GM21423 (cell line): ENCODE measurements around the gene DNAJC12.
A peak's percentile ranks its signal among the peaks of the same experiment; 100 is the strongest.
"Not testable (repeated sequence)": the region's sequence is repeated elsewhere in the genome, so short reads cannot be mapped to it uniquely, and the experiment has no call there.

Experiments used
- ATAC-seq: cut with Tn5 transposase; IDR thresholded peaks from one replicate; pipeline ENCODE4 v1.9.1; 2021; ENCODE audit warnings: mild to moderate bottlenecking, moderate library complexity; ENCODE audit not compliant: unreplicated experiment

DNAJC12 gene

DNA sequence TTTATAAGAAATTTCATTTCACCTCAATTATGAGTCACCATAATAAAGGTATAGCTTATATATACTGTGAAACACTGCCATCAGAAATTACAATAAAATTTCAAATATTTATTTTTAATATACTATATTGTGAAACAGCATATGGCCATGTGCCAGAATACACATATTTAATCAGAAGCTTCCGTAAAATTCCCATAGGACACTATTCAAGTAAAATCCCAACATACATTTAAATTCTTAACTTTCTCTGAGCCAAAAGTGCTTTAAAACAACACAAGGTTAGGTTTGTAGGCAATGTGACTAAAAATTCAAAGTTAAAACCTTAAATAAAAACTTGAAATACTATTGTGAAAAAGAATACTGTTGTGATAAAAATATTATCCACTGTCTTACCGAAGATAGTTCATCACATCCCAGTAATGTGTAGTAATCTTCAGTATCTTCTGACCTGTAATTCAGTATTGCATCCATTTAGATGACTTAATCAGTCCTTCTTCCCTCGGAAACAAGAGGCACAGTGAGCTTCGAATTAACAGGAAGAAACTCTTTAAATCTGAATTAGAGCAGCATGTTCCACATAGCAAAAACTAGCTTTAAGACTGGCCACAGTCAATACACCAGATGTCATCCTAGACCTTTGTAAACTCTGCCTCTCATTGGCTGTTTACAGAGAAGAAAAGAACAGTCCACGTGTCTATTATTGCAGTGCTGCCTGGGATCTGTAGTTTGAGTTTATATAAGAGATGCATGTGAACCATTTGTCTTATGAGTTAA is at the start of gene DNAJC12:
TSS of gene DNAJC12 (minus strand) at position 648 of the 774 bp plus-strand sequence. CDS start at position 471, 177 bp downstream.
- peak; percentile 85 for ATAC-seq

DNA sequence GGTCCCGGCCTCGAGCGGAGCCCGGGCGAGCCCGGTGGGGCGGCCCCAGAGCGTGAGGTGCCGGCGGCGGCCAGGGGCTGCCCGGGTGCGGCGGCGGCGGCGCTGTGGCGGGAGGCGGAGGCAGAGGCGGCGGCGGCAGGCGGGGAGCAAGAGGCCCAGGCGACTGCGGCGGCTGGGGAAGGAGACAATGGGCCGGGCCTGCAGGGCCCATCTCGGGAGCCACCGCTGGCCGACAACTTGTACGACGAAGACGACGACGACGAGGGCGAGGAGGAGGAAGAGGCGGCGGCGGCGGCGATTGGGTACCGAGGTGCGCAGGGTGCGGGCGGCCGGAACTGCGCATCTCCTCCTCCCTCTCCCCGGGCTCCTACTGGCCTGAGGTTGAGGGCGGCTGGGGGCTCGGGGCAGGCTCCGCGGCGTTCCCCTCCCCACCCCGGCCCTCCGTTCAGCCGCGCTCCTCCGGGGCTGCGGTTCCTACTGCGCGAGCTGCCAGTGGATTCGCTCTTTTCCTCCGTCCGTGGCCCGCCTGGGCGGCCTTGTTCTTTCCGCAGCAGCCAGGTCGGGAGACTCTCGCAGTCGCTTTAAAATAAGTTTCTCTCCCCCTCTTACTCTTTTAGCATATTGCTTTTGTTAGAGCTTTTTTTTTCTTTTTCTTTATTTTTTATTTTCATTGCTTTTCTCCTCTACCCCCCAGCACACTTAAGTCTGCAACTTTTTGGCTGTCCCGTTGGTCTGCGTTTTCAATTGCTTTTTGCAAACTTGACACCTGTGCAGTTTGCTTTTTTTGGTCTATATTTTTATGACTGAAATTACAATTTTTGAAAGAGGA is 47.1 kb upstream of the DNAJC12 start:
- ATAC-seq = peak; percentile 59

DNA sequence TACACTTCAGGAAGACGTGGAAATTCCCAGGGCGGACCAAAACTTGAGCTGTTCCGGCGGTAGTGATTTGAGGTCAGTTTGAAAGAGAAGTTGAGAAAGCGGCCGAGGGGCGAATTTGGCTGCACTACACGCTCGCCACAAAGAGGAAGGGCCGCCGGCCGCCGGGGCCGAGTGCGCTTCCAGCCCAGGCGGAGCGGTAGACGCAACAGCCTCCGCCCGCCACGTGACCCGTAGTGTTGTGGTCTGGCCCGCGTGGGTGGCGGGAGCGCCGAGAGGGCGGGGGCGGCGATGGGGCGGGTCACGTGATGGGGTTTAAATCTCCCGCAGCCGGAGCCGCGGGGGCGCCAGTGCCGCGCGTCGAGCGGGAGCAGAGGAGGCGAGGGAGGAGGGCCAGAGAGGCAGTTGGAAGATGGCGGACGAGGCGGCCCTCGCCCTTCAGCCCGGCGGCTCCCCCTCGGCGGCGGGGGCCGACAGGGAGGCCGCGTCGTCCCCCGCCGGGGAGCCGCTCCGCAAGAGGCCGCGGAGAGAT is 46.4 kb upstream of the DNAJC12 start, which contains the start of gene SIRT1:
TSS of gene SIRT1 (plus strand) at position 344 of the 529 bp plus-strand sequence. CDS start at position 410, 66 bp downstream.
- ATAC-seq = peak; percentile 85

DNA sequence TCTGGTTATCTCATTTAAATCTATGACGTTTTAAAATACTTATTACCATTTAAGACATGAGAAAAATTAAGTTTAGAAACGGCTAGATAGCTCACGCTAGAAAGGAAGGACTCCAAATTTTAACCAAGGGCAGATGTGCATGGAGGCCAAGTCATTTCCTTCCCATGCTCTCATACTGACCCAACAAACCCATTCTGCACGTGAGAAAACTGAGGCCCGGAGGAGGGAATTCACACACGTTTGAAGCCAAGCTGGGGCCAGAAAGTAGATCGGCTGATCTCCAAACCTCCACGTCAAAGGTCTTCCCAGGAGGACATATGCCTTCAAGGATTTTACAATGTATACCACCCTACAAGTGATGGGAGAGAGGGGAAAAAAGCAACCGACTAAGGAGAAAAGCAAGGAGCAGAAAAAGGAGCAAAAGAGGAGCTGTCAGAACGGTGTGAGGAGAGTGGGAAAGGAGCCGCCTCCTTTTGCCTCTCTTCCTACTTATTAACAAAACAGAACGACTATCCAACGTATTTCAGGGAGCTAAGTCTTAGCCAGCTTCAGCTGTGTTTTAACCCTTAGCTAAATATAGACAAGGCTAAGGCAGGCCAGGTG is 45.8 kb upstream of the DNAJC12 start:
- ATAC-seq = no peak

DNA sequence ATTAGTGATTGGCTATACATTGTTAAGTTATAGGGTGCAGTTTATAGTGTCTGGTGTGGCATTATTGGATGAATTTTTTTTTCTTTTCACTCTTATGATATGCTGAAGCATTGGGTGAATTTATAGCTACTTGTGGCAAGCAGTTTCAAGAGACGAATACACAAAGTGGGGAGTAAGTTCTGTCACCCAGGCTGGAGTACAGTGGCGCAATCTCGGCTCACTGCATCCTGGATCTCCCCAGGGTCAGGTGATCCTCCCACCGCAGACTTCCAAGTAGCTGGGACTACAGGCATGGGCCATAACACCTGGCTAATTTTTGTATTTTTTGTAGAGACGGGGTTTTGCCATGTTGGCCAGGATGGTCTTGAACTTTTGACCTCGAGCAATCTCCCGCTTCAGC is 40.1 kb upstream of the DNAJC12 start:
- ATAC-seq = no peak

DNA sequence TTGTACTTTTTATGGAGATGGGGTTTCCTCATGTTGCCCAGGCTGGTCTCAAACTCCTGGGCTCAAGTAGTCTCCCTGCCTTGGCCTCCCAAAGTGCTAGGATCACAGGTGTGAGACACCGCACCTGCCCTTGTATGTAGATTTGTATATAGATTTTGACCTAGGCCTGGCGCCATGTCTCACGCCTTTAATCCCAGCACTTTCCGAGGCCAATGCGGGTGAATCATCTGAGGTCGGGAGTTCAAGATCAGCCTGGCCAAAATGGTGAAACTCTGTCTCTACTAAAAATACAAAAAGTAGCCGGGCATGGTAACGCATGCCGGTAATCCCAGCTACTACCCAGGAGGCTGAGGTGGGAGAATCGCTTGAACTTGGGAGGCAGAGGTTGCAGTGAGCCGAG is 39.4 kb upstream of the DNAJC12 start:
- not testable (repeated sequence) for ATAC-seq

- no peak for ATAC-seq
Measured at GRCh38 chr10:67875340-67876238, 37.6 kb upstream of the DNAJC12 start.

GRCh38 chr10:67869996-67870395 is 32.0 kb upstream of the DNAJC12 start:
- ATAC-seq = no peak

DNA sequence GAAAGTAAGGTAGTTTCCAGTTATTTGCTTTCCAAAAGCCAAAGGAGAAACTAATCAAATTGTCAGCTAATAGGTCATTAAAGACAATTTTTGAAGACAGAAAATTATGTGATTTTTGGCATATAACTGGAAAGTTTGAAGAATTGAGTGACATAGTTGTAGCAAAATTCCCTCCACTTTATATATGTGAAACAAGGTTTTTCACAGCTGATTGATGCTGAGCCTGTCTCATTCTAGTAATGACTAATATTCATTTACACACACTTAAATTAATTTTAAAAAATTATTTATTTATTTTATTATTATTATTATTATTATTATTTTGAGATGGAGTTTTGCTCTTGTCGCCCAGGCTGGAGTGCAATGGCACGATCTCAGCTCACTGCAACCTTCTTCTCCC is 30.1 kb upstream of the DNAJC12 start:
- no peak for ATAC-seq

GRCh38 chr10:67864607-67865371 is 26.8 kb upstream of the DNAJC12 start:
- ATAC-seq = no peak

GRCh38 chr10:67863094-67863493 is 25.1 kb upstream of the DNAJC12 start:
- no peak for ATAC-seq

GRCh38 chr10:67861750-67862432 is 23.9 kb upstream of the DNAJC12 start:
- ATAC-seq = no peak

DNA sequence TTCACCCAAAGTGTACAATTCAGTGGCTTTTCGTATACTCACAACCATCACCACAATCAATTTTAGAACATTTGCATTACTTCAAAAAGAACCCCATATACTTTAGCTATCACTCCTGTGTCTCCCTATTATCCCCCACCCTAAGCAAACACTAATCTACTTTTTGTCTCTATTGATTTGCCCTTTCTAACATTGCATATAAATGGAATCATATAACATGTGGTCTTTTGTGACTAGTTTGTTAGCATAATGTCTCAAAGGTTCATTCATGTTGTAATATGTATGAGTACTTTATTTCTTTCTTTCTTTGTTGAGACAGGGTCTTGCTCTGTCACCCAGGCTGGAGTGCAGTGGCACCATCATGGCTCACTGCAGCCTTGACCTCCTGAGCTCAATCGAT is 21.0 kb upstream of the DNAJC12 start:
- no peak for ATAC-seq

- ATAC-seq = no peak
Measured at GRCh38 chr10:67853512-67853911, 15.5 kb upstream of the DNAJC12 start.

DNA sequence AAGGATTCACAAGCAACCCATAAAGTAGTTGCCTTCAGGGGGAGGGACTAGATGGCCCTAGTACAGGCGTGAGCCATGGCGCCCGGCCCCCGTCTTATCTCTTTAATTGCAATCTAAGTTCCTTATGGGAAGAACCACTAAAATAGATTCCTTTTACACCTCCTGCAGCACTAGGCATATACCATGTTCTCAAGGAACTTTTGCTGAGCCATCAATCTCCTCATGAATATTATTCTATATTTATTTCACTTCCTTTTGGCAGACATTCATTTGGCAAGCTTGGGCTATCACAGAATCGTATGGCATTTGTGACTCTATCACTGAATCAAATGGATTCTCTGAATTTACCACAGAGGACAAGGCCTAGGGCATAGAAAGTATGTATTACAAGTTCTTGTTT is 14.8 kb upstream of the DNAJC12 start:
- ATAC-seq = no peak

GRCh38 chr10:67851186-67851585 is 13.2 kb upstream of the DNAJC12 start:
- no peak for ATAC-seq

- peak; percentile 98 for ATAC-seq
Measured at GRCh38 chr10:67849331-67850011, 11.5 kb upstream of the DNAJC12 start.

DNA sequence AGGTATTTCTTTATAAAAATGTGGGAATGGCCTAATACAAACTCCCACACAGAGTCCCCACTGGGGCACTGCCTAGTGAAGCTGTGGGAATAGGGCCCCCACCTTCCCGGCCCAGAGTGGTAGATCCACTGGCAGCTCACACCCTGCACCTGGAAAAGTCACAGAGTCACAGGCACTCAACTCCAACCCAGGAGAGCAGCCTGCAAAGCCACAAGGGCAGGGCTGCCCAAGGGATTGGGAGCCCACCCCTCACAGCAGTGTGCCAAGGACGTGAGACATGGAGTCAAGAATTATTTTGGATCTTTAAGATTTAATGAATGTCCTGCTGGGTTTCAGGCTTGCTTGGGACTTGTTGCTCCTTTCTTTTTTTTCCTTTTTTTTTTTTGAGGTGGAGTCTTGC is 5.3 kb upstream of the DNAJC12 start:
- no peak for ATAC-seq
